Stimulated activated CD4-positive, alpha-beta T cell treated with anti-CD3 and anti-CD28 coated beads, Interleukin-4, amount 100 ng/mL, for 1 hour (primary cell): ENCODE measurements around the gene GPR52.

Source experiments
- DNase-seq: peaks from one replicate; pipeline ENCODE4 v3.0.0-alpha.2; 2020

GPR52 gene

GRCh38 chr1:174469687-174470086 lies 21.9 kb downstream of the GPR52 start:
- no peak for DNase-seq

GRCh38 chr1:174479281-174479680 lies 31.5 kb downstream of the GPR52 start:
- no peak for DNase-seq

GRCh38 chr1:174480324-174480723 lies 32.6 kb downstream of the GPR52 start:
- DNase-seq, result no peak

GRCh38 chr1:174491606-174492005 lies 43.8 kb downstream of the GPR52 start:
- no peak for DNase-seq

- DNase-seq, result no peak
Measured at GRCh38 chr1:174497478-174497877, 49.7 kb downstream of the GPR52 start.
